Stimulated activated CD8-positive, alpha-beta memory T cell treated with anti-CD3 and anti-CD28 coated beads, Interleukin-12 subunit alpha, Interleukin-12 subunit beta, amount 100 ng/mL, for 4 hours (primary cell): ENCODE data around the gene CLEC16A.
"Not testable (repeated sequence)": the region's sequence is repeated elsewhere in the genome, so short reads cannot be mapped to it uniquely, and the experiment has no call there.

Source experiments
- DNase-seq: peaks from one replicate; pipeline ENCODE4 v3.0.0-alpha.2; 2020; ENCODE audit warnings: low read depth

The CLEC16A gene

GRCh38 chr16:10944249-10945064, at the start of gene CLEC16A:
CLEC16A (plus strand) TSS chr16:10944564; CDS start chr16:10944718, 154 bp downstream.
- peak; percentile 94 for DNase-seq

GRCh38 chr16:10895053-10895946, 49.1 kb upstream of the CLEC16A start:
- DNase-seq, result no peak

GRCh38 chr16:10896165-10896564, 48.2 kb upstream of the CLEC16A start:
- no peak for DNase-seq

- no peak for DNase-seq
Measured at GRCh38 chr16:10896723-10897122, 47.6 kb upstream of the CLEC16A start.

- no peak for DNase-seq
Measured at GRCh38 chr16:10897134-10897533, 47.2 kb upstream of the CLEC16A start.

- DNase-seq, result no peak
Measured at GRCh38 chr16:10902999-10903398, 41.4 kb upstream of the CLEC16A start.

- DNase-seq, result no peak
Measured at GRCh38 chr16:10906482-10906881, 37.9 kb upstream of the CLEC16A start.

- no peak for DNase-seq
Measured at GRCh38 chr16:10906914-10907756, 37.2 kb upstream of the CLEC16A start.

GRCh38 chr16:10907757-10908045, 36.7 kb upstream of the CLEC16A start:
- no peak for DNase-seq

GRCh38 chr16:10911267-10911666, 33.1 kb upstream of the CLEC16A start:
- no peak for DNase-seq

- DNase-seq, result no peak
Measured at GRCh38 chr16:10916534-10916933, 27.8 kb upstream of the CLEC16A start.

GRCh38 chr16:10918294-10919002, 25.9 kb upstream of the CLEC16A start:
- peak; percentile 49 for DNase-seq

GRCh38 chr16:10919003-10919351, 25.4 kb upstream of the CLEC16A start:
- DNase-seq, result no peak

GRCh38 chr16:10920726-10921427, 23.5 kb upstream of the CLEC16A start:
- no peak for DNase-seq

GRCh38 chr16:10921536-10922327, 22.6 kb upstream of the CLEC16A start:
- no peak for DNase-seq

GRCh38 chr16:10922328-10923145, 21.8 kb upstream of the CLEC16A start:
- no peak for DNase-seq

GRCh38 chr16:10923146-10923649, 21.2 kb upstream of the CLEC16A start:
- DNase-seq, result no peak

- no peak for DNase-seq
Measured at GRCh38 chr16:10923650-10924214, 20.6 kb upstream of the CLEC16A start.

- not testable (repeated sequence) for DNase-seq
Measured at GRCh38 chr16:10925285-10925684, 19.1 kb upstream of the CLEC16A start.
